Motor neuron (in vitro differentiated cells): ENCODE results near the gene ALDH3A1. TPM values are rescaled to one million over a fixed set of nuclear protein-coding genes. Genes with fewer than 3 reads are reported as not detected.

ENCODE experiments used
- total RNA-seq, 8 experiments: library from RNA; unstranded; fragments of 300-600 nt; gene quantifications; 2 replicates each; pipeline versions ENCODE4 v1.2.3 to v1.2.4, GENCODE V29; 2022

ALDH3A1 gene
- total RNA-seq, 8 experiments from 2014 or later, result 0.49 to 8.4 (median 1.9) TPM; not detected in 3

Other genes starting within 250 kb of the ALDH3A1 start
- gene SLC47A1, start 214.4 kb downstream of the ALDH3A1 start, total RNA-seq, result 10 to 100 TPM in 1 of 8 experiments, 1 to 10 TPM in 2, under 1 TPM in 4, not detected in 1; 0.17 to 10.8 (median 0.81) TPM
- gene ALDH3A2, start 99.5 kb downstream of the ALDH3A1 start, total RNA-seq, result 10 to 100 TPM; 25.6 to 47.2 (median 30.4) TPM
- gene SLC47A2, start 31.7 kb downstream of the ALDH3A1 start, total RNA-seq, result 1 to 10 TPM in 3 of 8 experiments, under 1 TPM in 5; 0.29 to 2.2 (median 0.60) TPM
- 10 to 100 TPM in 6 of 8 experiments, 1 to 10 TPM in 2; 3.3 to 32.7 (median 22.4) TPM for gene ULK2, start 119.6 kb upstream of the ALDH3A1 start, total RNA-seq
- gene AKAP10, start 229.5 kb upstream of the ALDH3A1 start, total RNA-seq, result 10 to 100 TPM; 14.2 to 53.2 (median 19.1) TPM